Activated CD8-positive, alpha-beta T cell treated with anti-CD3 and anti-CD28 coated beads for 36 hours (primary cell): ENCODE results near the gene TMEM18. TPM values are rescaled to one million over a fixed set of nuclear protein-coding genes. Genes with fewer than 3 reads are reported as not detected.

Experiments
- ATAC-seq: fragments of 200-7000 bp; cut with Tn5 transposase; one replicate; pipeline ENCODE4 v1.10.0; 2021; ENCODE audit warnings: mild to moderate bottlenecking, moderate library complexity
- CTCF ChIA-PET: fragments of 350-600 bp; sonication (Branson Sonifier 250); formaldehyde crosslinking; loops from one replicate; lab custom pipeline; 2021; ENCODE audit warnings: antibody characterized with exemption; lab: Charles Lee
- POLR2A ChIA-PET: fragments of 350-600 bp; sonication (Branson Sonifier 250); formaldehyde crosslinking; loops from one replicate; lab custom pipeline; 2021; ENCODE audit warnings: antibody characterized with exemption; lab: Charles Lee
- DNase-seq: peaks from one replicate; pipeline ENCODE4 v3.0.0-alpha.2; 2020
- H3K27ac Mint-ChIP-seq: one replicate; pipeline ENCODE4 v1.8.0; 2021; ENCODE audit warnings: mild to moderate bottlenecking, mixed read lengths
- H3K27me3 Mint-ChIP-seq: one replicate; pipeline ENCODE4 v1.8.0; 2021; ENCODE audit warnings: mixed read lengths
- H3K36me3 Mint-ChIP-seq: one replicate; pipeline ENCODE4 v1.8.0; 2021; ENCODE audit warnings: low read depth, mixed read lengths
- H3K4me1 Mint-ChIP-seq: one replicate; pipeline ENCODE4 v1.8.0; 2021; ENCODE audit warnings: low read depth, mixed read lengths
- H3K4me3 Mint-ChIP-seq: one replicate; pipeline ENCODE4 v1.8.0; 2021; ENCODE audit warnings: mild to moderate bottlenecking, moderate library complexity, mixed read lengths
- H3K9me3 Mint-ChIP-seq: one replicate; pipeline ENCODE4 v1.8.0; 2021; ENCODE audit warnings: mixed read lengths
- CTCF ChIP-seq: fragments of 200-600 bp; IDR thresholded peaks from one replicate; pipeline ENCODE4 v1.8.0; 2022; ENCODE audit warnings: antibody characterized with exemption, mild to moderate bottlenecking
- intact Hi-C: fragments of 100-400 bp; cut with micrococcal nuclease; formaldehyde crosslinking; loops from one replicate; pipeline ENCODE4 v1.10.0; 2022
- total RNA-seq, 2 experiments: library from RNA; stranded (reverse); gene quantifications; one replicate each; pipeline ENCODE4 v1.2.3, GENCODE V29; 2021

TMEM18 gene
- total RNA-seq, 2 experiments from 2014 or later = 34.0 to 34.6 TPM

- Mint-ChIP-seq H3K4me1 (peaks cover 34% of the 10 kb centered on the region), H3K27me3 (no peaks in the 10 kb centered on the region), H3K9me3 (peaks cover 2% of the 10 kb centered on the region), H3K36me3 (no peaks in the 10 kb centered on the region), H3K4me3 (no peak overlapping the region), H3K27ac (no peak overlapping the region)
- ATAC-seq = no peak
- no peak for DNase-seq
- intact Hi-C loops = no loop called here
- no peak for TF ChIP-seq CTCF
- ChIA-PET POLR2A (interaction anchor here (1.1 kb wide), 1 partner anchor 14 kb away, joined by 4 read pairs; no protein-coding TSS in a partner anchor), CTCF (interaction anchor here (1.2 to 2.2 kb wide), 3 partner anchors 10 to 15 kb away, joined by 4 to 6 read pairs (median 5); no protein-coding TSS in a partner anchor)
Observed at GRCh38 chr2:652881-653480, 24.2 kb downstream of the TMEM18 start.

- CTCF ChIA-PET = interaction anchor here (1.2 to 2.2 kb wide), 2 partner anchors 14 to 15 kb away, joined by 4 to 6 read pairs; no protein-coding TSS in a partner anchor
- H3K27me3 Mint-ChIP-seq = no peaks in the 10 kb centered on the region
- no peak for ATAC-seq
Observed at GRCh38 chr2:651951-652373, 25.2 kb downstream of the TMEM18 start.

GRCh38 chr2:650343-651310 lies 26.6 kb downstream of the TMEM18 start:
- Mint-ChIP-seq H3K36me3 (no peaks in the 10 kb centered on the region), H3K9me3 (peaks cover 2% of the 10 kb centered on the region), H3K4me1 (peaks cover 16% of the 10 kb centered on the region), H3K27ac (no peak overlapping the region), H3K27me3 (no peaks in the 10 kb centered on the region), H3K4me3 (no peak overlapping the region)
- TF ChIP-seq CTCF = no peak
- intact Hi-C loops = no loop called here
- no peak for ATAC-seq
- ChIA-PET CTCF (interaction anchor here (0.6 to 1.5 kb wide), 4 partner anchors 13 to 639 kb away, joined by 3 to 6 read pairs (median 4); no protein-coding TSS in a partner anchor), POLR2A (no interaction called here)
- no peak for DNase-seq

More at GRCh38 chr2:651951-652373, 25.2 kb downstream of the TMEM18 start:
- Mint-ChIP-seq H3K4me1 (peaks cover 30% of the 10 kb centered on the region), H3K4me3 (no peak overlapping the region), H3K9me3 (peaks cover 2% of the 10 kb centered on the region), H3K27ac (no peak overlapping the region), H3K36me3 (no peaks in the 10 kb centered on the region)
- TF ChIP-seq CTCF = no peak
- POLR2A ChIA-PET = no interaction called here
- intact Hi-C loops = no loop called here
- no peak for DNase-seq

- no peak for TF ChIP-seq CTCF
Observed at GRCh38 chr2:649426-650342, 27.5 kb downstream of the TMEM18 start.

More at GRCh38 chr2:649426-650342, 27.5 kb downstream of the TMEM18 start:
- Mint-ChIP-seq H3K9me3 (no peaks in the 10 kb centered on the region), H3K36me3 (no peaks in the 10 kb centered on the region), H3K4me3 (no peak overlapping the region), H3K4me1 (peaks cover 9% of the 10 kb centered on the region), H3K27ac (no peak overlapping the region), H3K27me3 (peaks cover 3% of the 10 kb centered on the region)
- ChIA-PET POLR2A (no interaction called here), CTCF (interaction anchor here (0.6 to 1.5 kb wide), 4 partner anchors 12 to 638 kb away, joined by 3 to 6 read pairs (median 4); no protein-coding TSS in a partner anchor)
- ATAC-seq (no peak), DNase-seq (no peak)
- intact Hi-C loops = no loop called here
